HCT116 (cell line): ENCODE data around the gene VIPR2.

Source experiments
- EGR1 ChIP-seq: IDR thresholded peaks from 2 replicates; pipeline ENCODE4 v1.6.1; 2012; ENCODE audit warnings: low read depth
- ELF1 ChIP-seq: IDR thresholded peaks from 2 replicates; pipeline ENCODE4 v1.6.1; 2012; ENCODE audit warnings: low read depth, borderline replicate concordance
- EZH2 ChIP-seq: fragments of 200-600 bp; sonication (generic); IDR thresholded peaks from 2 replicates; pipeline ENCODE4 v1.6.1; 2017; ENCODE audit warnings: antibody characterized with exemption, mixed run types
- EZH2phosphoT487 ChIP-seq: fragments of 200-600 bp; IDR thresholded peaks from 2 replicates; pipeline ENCODE4 v1.6.1; 2018; ENCODE audit warnings: antibody characterized with exemption, borderline replicate concordance
- MAX ChIP-seq: IDR thresholded peaks from 2 replicates; pipeline ENCODE4 v1.6.1; 2012
- POLR2A ChIP-seq: IDR thresholded peaks from 2 replicates; pipeline ENCODE4 v1.7.0; 2011; ENCODE audit warnings: borderline replicate concordance; ENCODE audit not compliant: insufficient read depth, insufficient read length; ENCODE audit errors: extremely low read depth
- POLR2AphosphoS5 ChIP-seq: IDR thresholded peaks from 2 replicates; pipeline ENCODE4 v1.6.1; 2011; ENCODE audit warnings: mild to moderate bottlenecking, low read depth, low read length, moderate library complexity
- SIN3A ChIP-seq: IDR thresholded peaks from 2 replicates; pipeline ENCODE4 v1.6.1; 2012; ENCODE audit warnings: low read depth
- SP1 ChIP-seq: IDR thresholded peaks from 2 replicates; pipeline ENCODE4 v1.6.1; 2012; ENCODE audit warnings: low read depth
- YY1 ChIP-seq: IDR thresholded peaks from 2 replicates; pipeline ENCODE4 v1.6.1; 2011; ENCODE audit warnings: low read length, low read depth, moderate library complexity, mild to moderate bottlenecking; ENCODE audit not compliant: insufficient replicate concordance; ENCODE audit errors: extremely low read depth
- ZFX ChIP-seq: fragments of 450-650 bp; IDR thresholded peaks from 2 replicates; pipeline ENCODE4 v1.6.1; 2017
- ZNF274 ChIP-seq: fragments of 200-500 bp; sonication (Bioruptor generic); IDR thresholded peaks from 2 replicates; pipeline ENCODE4 v1.6.1; 2014; ENCODE audit warnings: mild to moderate bottlenecking, low read depth, low read length, inconsistent platforms
- TF ChIP-seq, protein P1 (sequence below), 3 experiments: fragments of 200-600 bp in 1 of 3; sonication (generic) in 1 of 3; IDR thresholded peaks in 2 of 3; conservative IDR thresholded peaks in 1 of 3; 2 replicates each; pipeline ENCODE4 v1.5.1; 2012 to 2017; ENCODE audit warnings: low read depth in 2 of 3, low read length in 2 of 3, antibody characterized with exemption in 1 of 3, borderline replicate concordance in 1 of 3, control low read depth in 1 of 3, mild to moderate bottlenecking in 1 of 3, mixed read lengths in 1 of 3, mixed run types in 1 of 3, moderate library complexity in 1 of 3; ENCODE audit not compliant: insufficient read depth in 1 of 3
- TF ChIP-seq, protein P2 (sequence below): IDR thresholded peaks from 2 replicates; pipeline ENCODE4 v1.6.1; 2012

GRCh38 chr7:159093351-159093971 lies 51.2 kb downstream of the VIPR2 start:
- no peak for TF ChIP-seq EZH2
- TF ChIP-seq, protein P1, sequence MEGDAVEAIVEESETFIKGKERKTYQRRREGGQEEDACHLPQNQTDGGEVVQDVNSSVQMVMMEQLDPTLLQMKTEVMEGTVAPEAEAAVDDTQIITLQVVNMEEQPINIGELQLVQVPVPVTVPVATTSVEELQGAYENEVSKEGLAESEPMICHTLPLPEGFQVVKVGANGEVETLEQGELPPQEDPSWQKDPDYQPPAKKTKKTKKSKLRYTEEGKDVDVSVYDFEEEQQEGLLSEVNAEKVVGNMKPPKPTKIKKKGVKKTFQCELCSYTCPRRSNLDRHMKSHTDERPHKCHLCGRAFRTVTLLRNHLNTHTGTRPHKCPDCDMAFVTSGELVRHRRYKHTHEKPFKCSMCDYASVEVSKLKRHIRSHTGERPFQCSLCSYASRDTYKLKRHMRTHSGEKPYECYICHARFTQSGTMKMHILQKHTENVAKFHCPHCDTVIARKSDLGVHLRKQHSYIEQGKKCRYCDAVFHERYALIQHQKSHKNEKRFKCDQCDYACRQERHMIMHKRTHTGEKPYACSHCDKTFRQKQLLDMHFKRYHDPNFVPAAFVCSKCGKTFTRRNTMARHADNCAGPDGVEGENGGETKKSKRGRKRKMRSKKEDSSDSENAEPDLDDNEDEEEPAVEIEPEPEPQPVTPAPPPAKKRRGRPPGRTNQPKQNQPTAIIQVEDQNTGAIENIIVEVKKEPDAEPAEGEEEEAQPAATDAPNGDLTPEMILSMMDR (IDR thresholded peaks at IDR 0.05 in 2 of 3, conservative IDR thresholded peaks at IDR 0.05 in 1 of 3; ENCODE audit: borderline replicate concordance in 1 of 3, insufficient read depth in 1 of 3, low read depth in 2 of 3, low read length in 2 of 3), result no peak
- TF ChIP-seq, protein P2, sequence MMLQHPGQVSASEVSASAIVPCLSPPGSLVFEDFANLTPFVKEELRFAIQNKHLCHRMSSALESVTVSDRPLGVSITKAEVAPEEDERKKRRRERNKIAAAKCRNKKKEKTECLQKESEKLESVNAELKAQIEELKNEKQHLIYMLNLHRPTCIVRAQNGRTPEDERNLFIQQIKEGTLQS, result no peak
- no peak for TF ChIP-seq EGR1
- no peak for TF ChIP-seq MAX
- TF ChIP-seq POLR2A, result no peak
- TF ChIP-seq ZNF274, result no peak
- no peak for TF ChIP-seq YY1
- TF ChIP-seq SP1, result no peak
- TF ChIP-seq ZFX, result no peak
- no peak for TF ChIP-seq ELF1
- no peak for TF ChIP-seq POLR2AphosphoS5
- no peak for TF ChIP-seq SIN3A
- TF ChIP-seq EZH2phosphoT487, result no peak
